Measurements from ENCODE around the gene PRODH.
"Not testable (repeated sequence)": the region's sequence is repeated elsewhere in the genome, so short reads cannot be mapped to it uniquely, and the experiment has no call there.

- TF ChIP-seq, protein P1, sequence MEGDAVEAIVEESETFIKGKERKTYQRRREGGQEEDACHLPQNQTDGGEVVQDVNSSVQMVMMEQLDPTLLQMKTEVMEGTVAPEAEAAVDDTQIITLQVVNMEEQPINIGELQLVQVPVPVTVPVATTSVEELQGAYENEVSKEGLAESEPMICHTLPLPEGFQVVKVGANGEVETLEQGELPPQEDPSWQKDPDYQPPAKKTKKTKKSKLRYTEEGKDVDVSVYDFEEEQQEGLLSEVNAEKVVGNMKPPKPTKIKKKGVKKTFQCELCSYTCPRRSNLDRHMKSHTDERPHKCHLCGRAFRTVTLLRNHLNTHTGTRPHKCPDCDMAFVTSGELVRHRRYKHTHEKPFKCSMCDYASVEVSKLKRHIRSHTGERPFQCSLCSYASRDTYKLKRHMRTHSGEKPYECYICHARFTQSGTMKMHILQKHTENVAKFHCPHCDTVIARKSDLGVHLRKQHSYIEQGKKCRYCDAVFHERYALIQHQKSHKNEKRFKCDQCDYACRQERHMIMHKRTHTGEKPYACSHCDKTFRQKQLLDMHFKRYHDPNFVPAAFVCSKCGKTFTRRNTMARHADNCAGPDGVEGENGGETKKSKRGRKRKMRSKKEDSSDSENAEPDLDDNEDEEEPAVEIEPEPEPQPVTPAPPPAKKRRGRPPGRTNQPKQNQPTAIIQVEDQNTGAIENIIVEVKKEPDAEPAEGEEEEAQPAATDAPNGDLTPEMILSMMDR (IDR thresholded peaks at IDR 0.05), result not testable (repeated sequence)
- not testable (repeated sequence) for TF ChIP-seq POLR2AphosphoS5 (IDR thresholded peaks at IDR 0.05; ENCODE audit: low read depth, low read length); ZBTB33 (IDR thresholded peaks at IDR 0.05; ENCODE audit: borderline replicate concordance, low read depth); FOXM1 (IDR thresholded peaks at IDR 0.05; ENCODE audit: low read depth); YY1 (IDR thresholded peaks at IDR 0.05; ENCODE audit: low read depth); EZH2phosphoT487 (IDR thresholded peaks at IDR 0.05; ENCODE audit: borderline replicate concordance, low read depth); RCOR1 (IDR thresholded peaks at IDR 0.05; ENCODE audit: low read length)
These were observed 2.6 kb upstream of the PRODH start for GRCh38 chr22:18938691-18939090.
